Spleen (tissue), 11 donors: ENCODE results near the gene TAF13. TPM values are rescaled to one million over a fixed set of nuclear protein-coding genes. Genes with fewer than 3 reads are reported as not detected.
A peak's percentile ranks its signal among the peaks of the same experiment; 100 is the strongest.

Source experiments
- DNase-seq: peaks from one replicate; pipeline ENCODE4 v3.0.0-alpha.2; 2020
- H3K27ac ChIP-seq, 8 donors: fragments of 200-600 bp; sonication (generic) in 7 of 8; 1 replicate in 4 of 8; 2 replicates in 4 of 8; pipeline versions ENCODE4 v1.5.0 to v1.8.0; 2016 to 2021; ENCODE audit warnings: inconsistent platforms in 4 of 8, mild to moderate bottlenecking in 4 of 8, moderate library complexity in 1 of 8
- H3K27me3 ChIP-seq, 7 donors: fragments of 200-600 bp; sonication (generic) in 6 of 7; replicated peaks in 1 of 7; 1 replicate in 4 of 7; 2 replicates in 3 of 7; pipeline versions ENCODE4 v1.5.0 to v1.8.0; 2016 to 2021; ENCODE audit warnings: inconsistent platforms in 3 of 7, mild to moderate bottlenecking in 1 of 7
- H3K36me3 ChIP-seq, 6 donors: fragments of 200-600 bp; sonication (generic) in 5 of 6; 1 replicate in 4 of 6; 2 replicates in 2 of 6; pipeline versions ENCODE4 v1.5.0 to v1.8.0; 2016 to 2021; ENCODE audit warnings: inconsistent platforms in 2 of 6
- H3K4me1 ChIP-seq, 6 donors: fragments of 200-600 bp; sonication (generic) in 5 of 6; 1 replicate in 3 of 6; 2 replicates in 3 of 6; pipeline versions ENCODE4 v1.5.0 to v1.8.0; 2016 to 2021; ENCODE audit warnings: inconsistent platforms in 3 of 6
- H3K4me3 ChIP-seq, 8 donors: fragments of 200-600 bp; sonication (generic) in 7 of 8; 1 replicate in 4 of 8; 2 replicates in 4 of 8; pipeline versions ENCODE4 v1.5.0 to v1.8.0; 2016 to 2021; ENCODE audit warnings: inconsistent platforms in 4 of 8, mild to moderate bottlenecking in 4 of 8, moderate library complexity in 2 of 8
- H3K9me3 ChIP-seq, 8 donors: fragments of 200-600 bp; sonication (generic) in 7 of 8; 1 replicate in 4 of 8; 2 replicates in 4 of 8; pipeline versions ENCODE4 v1.5.0 to v1.8.0; 2016 to 2021; ENCODE audit warnings: inconsistent platforms in 4 of 8
- CTCF ChIP-seq, 11 experiments: fragments of 200-600 bp in 7 of 11; fragments of 450-650 bp in 4 of 11; sonication (generic) in 4 of 11; IDR thresholded peaks in 8 of 11; conservative IDR thresholded peaks in 3 of 11; 1 replicate in 7 of 11; 2 replicates in 4 of 11; pipeline versions ENCODE4 v1.4.0 to v1.8.0; 2016 to 2021; ENCODE audit warnings: antibody characterized with exemption in 11 of 11, inconsistent platforms in 4 of 11, mild to moderate bottlenecking in 1 of 11
- POLR2A ChIP-seq, 3 donors: fragments of 450-650 bp; IDR thresholded peaks; one replicate each; pipeline ENCODE4 v1.5.1; 2017; ENCODE audit warnings: antibody characterized with exemption in 3 of 3, mild to moderate bottlenecking in 1 of 3
- POLR2AphosphoS5 ChIP-seq, 3 donors: sonication (generic); formaldehyde crosslinking; IDR thresholded peaks; one replicate each; pipeline ENCODE4 v1.5.1; 2017; ENCODE audit warnings: antibody characterized with exemption in 3 of 3
- WGBS, 5 donors: extraction: QIAGEN DNeasy Blood & Tissue Kit in 3 of 5; methylation state at CpG; one replicate each; pipeline versions ENCODE4 v1.1.5 to v1.1.7; 2013 to 2018; 5-methylcytosine and 5-hydroxymethylcytosine counted together
- intact Hi-C: fragments of 100-400 bp; cut with DNase I; formaldehyde crosslinking; loops from one replicate; pipeline ENCODE4 v1.15.0; 2023; ENCODE audit warnings: low total_unique reads
- polyA plus RNA-seq, 3 donors: library from polyadenylated mRNA; stranded (reverse); fragments of 200-250 nt; gene quantifications; one replicate each; pipeline ENCODE4 v1.2.1, GENCODE V29; 2013
- total RNA-seq, 7 donors: library from RNA; depleted of rRNA in 3 of 7; stranded (reverse); fragments of >200 nt in 3 of 7; fragmentation: NEBNext Ultra II Directional in 4 of 7; extraction: Animal tissue kit (Norgen Biotek cat#: 25700) in 4 of 7; gene quantifications; one replicate each; pipeline versions ENCODE4 v1.1.0 to v1.2.1, GENCODE V29; 2016 to 2021
- donor health status: healthy with polysubstance abuse.
- donor health status: DM: no; HTN: no; CAD: no; lungs with moderate emphysema.
- donor health status: DM: no; HTN: no; CAD: no.
- donor health status: Bipolar disorder and iron deficiency.
- donor health status: healthy.
- donor health status: DM: no; HTN: no; CAD: no.
- donor health status: DM: yes; HTN: yes; CAD: no.

TAF13 gene
- total and polyA plus RNA-seq, 10 donors: 9.0 to 32.5 (median 22.7) TPM

- intact Hi-C loops: no loop called here
- Histone ChIP-seq H3K4me1 (peaks cover 9 to 38% (median 28%) of the 10 kb centered on the region in 6 donors), H3K9me3 (no peaks in the 10 kb centered on the region), H3K36me3 (no peaks in the 10 kb centered on the region), H3K27me3 (peaks cover 0 to 46% (median 25%) of the 10 kb centered on the region in 7 donors), H3K4me3 (no peak overlapping the region), H3K27ac (no peak overlapping the region)
- WGBS, 5 donors: 73 to 90% (median 87%) methylated on average over 2 of the region's 2 CpGs
- no peak for TF ChIP-seq POLR2A (IDR thresholded peaks at IDR 0.05)
- no peak for TF ChIP-seq POLR2AphosphoS5 (IDR thresholded peaks at IDR 0.05)
- TF ChIP-seq CTCF (IDR thresholded peaks at IDR 0.05 in 8 of 11, conservative IDR thresholded peaks at IDR 0.05 in 3 of 11): no peak
- no peak for DNase-seq
Measured at GRCh38 chr1:109115685-109116084, 39.9 kb upstream of the TAF13 start.

GRCh38 chr1:109114342-109114674 lies 38.5 kb upstream of the TAF13 start:
- no peaks in the 10 kb centered on the region for H3K36me3 ChIP-seq
- H3K4me3 ChIP-seq: peak overlapping the region in 7 of 8 donors; percentile 35 to 77 (median 46)
- H3K9me3 ChIP-seq: no peaks in the 10 kb centered on the region
- WGBS, 5 donors: 8 to 14% (median 9%) methylated on average over 12 of the region's 12 CpGs
- DNase-seq: no peak
- H3K27ac ChIP-seq: peak overlapping the region in 2 of 8 donors; percentile 48 to 69
- intact Hi-C loops: no loop called here
- TF ChIP-seq POLR2A (IDR thresholded peaks at IDR 0.05): no peak
- no peak for TF ChIP-seq POLR2AphosphoS5 (IDR thresholded peaks at IDR 0.05)
- TF ChIP-seq CTCF (IDR thresholded peaks at IDR 0.05 in 8 of 11, conservative IDR thresholded peaks at IDR 0.05 in 3 of 11): no peak
- H3K4me1 ChIP-seq: peaks cover 9 to 38% (median 28%) of the 10 kb centered on the region in 6 donors
- H3K27me3 ChIP-seq: peaks cover 0 to 46% (median 25%) of the 10 kb centered on the region in 7 donors

- H3K27me3 ChIP-seq: peaks cover 0 to 46% (median 25%) of the 10 kb centered on the region in 7 donors
- peaks cover 9 to 38% (median 28%) of the 10 kb centered on the region in 6 donors for H3K4me1 ChIP-seq
- TF ChIP-seq POLR2A (IDR thresholded peaks at IDR 0.05) (no peak), POLR2AphosphoS5 (IDR thresholded peaks at IDR 0.05) (peak; percentile 32 to 70 (median 63))
- H3K4me3 ChIP-seq: peak within 1 kb of the TSS; percentile 14 to 77 (median 44)
- H3K27ac ChIP-seq: peak within 1 kb of the TSS in 2 of 8 donors; percentile 53 to 69
- H3K36me3 ChIP-seq: no peaks in the 10 kb centered on the region
- no peaks in the 10 kb centered on the region for H3K9me3 ChIP-seq
- peak; percentile 94 for DNase-seq
- intact Hi-C loops: no loop called here
- 1 to 2% (median 2%) methylated on average over 34 to 56 of the region's 56 CpGs for WGBS, 5 donors
Measured at GRCh38 chr1:109113590-109114341, 38.0 kb upstream of the TAF13 start, which contains the start of gene ELAPOR1. Gene ELAPOR1, plus strand, starts transcription at chr1:109114115. Its CDS starts 69 bp downstream, at chr1:109114184.

GRCh38 chr1:109112652-109113285 lies 37.0 kb upstream of the TAF13 start:
- TF ChIP-seq POLR2A (IDR thresholded peaks at IDR 0.05) (no peak), CTCF (IDR thresholded peaks at IDR 0.05 in 8 of 11, conservative IDR thresholded peaks at IDR 0.05 in 3 of 11) (peak; percentile 84 to 99 (median 98)), POLR2AphosphoS5 (IDR thresholded peaks at IDR 0.05) (peak; percentile 62 to 76 (median 74))

More at GRCh38 chr1:109112652-109113285, 37.0 kb upstream of the TAF13 start:
- Histone ChIP-seq H3K27me3 (peaks cover 0 to 41% (median 25%) of the 10 kb centered on the region in 7 donors), H3K27ac (peak overlapping the region in 2 of 8 donors; percentile 53 to 69), H3K9me3 (no peaks in the 10 kb centered on the region), H3K4me3 (peak overlapping the region in 7 of 8 donors; percentile 14 to 77 (median 46)), H3K36me3 (no peaks in the 10 kb centered on the region), H3K4me1 (peaks cover 9 to 38% (median 28%) of the 10 kb centered on the region in 6 donors)
- DNase-seq: peak; percentile 97
- 4 to 8% (median 6%) methylated on average over 31 of the region's 31 CpGs for WGBS, 5 donors
- intact Hi-C loops: no loop called here
